GM03348 (cell line): ENCODE data around the gene CNTLN.
"Not testable (repeated sequence)": the region's sequence is repeated elsewhere in the genome, so short reads cannot be mapped to it uniquely, and the experiment has no call there.

Experiments
- DNase-seq: peaks from one replicate; pipeline ENCODE4 v3.0.0; 2012; ENCODE audit warnings: low spot score

The CNTLN gene

GRCh38 chr9:17318821-17319320 lies 184.0 kb downstream of the CNTLN start:
- peak; percentile 10 for DNase-seq

- no peak for DNase-seq
Measured at GRCh38 chr9:17319864-17320263, 185.0 kb downstream of the CNTLN start.

GRCh38 chr9:17322882-17323864 lies 188.3 kb downstream of the CNTLN start:
- no peak for DNase-seq

GRCh38 chr9:17328331-17328730 lies 193.5 kb downstream of the CNTLN start:
- no peak for DNase-seq

GRCh38 chr9:17330097-17330496 lies 195.3 kb downstream of the CNTLN start:
- no peak for DNase-seq

- no peak for DNase-seq
Measured at GRCh38 chr9:17332115-17332514, 197.3 kb downstream of the CNTLN start.

DNA sequence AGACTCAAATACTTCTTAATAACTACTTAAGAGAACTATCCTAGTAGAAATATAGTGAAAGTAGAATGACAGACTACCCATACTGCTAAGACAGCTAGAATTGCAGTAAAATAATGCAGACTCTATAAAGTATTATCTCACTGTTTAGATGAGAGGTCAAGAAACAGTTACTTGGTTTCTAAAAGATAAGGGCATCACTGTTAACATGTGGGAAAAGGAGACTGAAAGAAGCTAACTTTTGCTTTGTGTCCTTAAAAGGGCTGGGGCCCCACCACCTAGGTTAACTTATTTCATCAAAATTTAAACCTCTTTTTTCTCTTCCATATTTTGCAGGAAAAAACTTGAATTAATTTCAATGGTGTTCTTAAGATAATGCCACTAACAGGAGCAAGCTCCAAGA lies 204.3 kb downstream of the CNTLN start:
- no peak for DNase-seq

- DNase-seq, result no peak
Measured at GRCh38 chr9:17342696-17343095, 207.9 kb downstream of the CNTLN start.

DNA sequence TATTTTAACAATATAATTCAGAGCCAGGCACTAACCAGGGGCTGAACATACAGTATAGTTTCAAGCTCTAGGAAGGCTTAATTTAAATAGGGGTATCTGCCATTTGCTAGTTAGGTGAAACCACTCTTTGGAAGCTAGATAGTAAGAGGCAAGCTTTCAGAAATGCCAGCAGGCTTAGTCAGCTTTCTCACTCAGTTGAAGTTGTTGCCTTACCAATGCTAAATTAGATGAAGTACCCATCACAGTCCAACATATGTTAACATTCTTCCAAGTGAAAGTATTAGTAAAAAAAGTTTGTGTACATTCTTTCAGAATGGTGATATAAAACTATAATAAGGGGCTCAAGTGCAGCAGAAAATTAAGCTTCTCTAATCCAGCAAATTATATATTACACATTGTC lies 215.0 kb downstream of the CNTLN start:
- DNase-seq, result peak; percentile 34

DNA sequence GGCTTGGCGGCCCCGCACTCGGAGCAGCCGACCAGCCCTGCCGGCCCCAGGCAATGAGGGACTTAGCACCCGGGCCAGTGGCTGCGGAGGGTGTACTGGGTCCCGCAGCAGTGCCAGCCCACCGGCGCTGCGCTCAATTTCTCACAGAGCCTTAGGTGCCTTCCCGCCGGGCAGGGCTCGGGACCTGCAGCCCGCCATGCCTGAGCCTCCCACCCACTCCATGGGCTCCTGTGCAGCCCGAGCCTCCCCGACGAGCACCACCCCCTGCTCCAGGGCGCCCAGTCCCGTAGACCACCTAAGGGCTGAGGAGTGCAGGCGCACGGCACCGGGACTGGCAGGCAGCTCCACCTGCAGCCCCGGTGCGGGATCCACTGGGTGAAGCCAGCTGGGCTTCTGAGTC lies 219.2 kb downstream of the CNTLN start:
- not testable (repeated sequence) for DNase-seq

GRCh38 chr9:17361378-17361777 lies 226.5 kb downstream of the CNTLN start:
- no peak for DNase-seq

DNA sequence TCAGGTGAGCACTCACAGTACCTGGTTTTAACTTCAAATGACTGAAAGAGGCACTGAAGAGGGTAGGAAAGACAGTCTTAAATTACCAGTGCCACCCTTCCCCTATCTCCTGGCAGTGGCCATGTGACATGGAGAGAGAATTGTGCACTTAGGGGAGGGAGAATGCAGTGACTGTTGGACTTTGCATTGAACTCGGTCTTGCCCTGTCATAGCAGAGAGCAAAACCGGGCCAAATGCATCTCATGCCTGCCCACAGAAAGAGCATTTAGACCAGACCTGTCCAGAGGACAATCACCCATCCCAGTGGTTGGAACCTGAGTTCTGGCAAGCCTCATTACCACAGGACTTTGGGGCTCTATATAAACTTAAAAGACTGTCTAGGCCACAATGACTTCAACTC lies 232.2 kb downstream of the CNTLN start:
- DNase-seq, result no peak

GRCh38 chr9:17380126-17380861 lies 245.5 kb downstream of the CNTLN start:
- DNase-seq, result no peak

DNA sequence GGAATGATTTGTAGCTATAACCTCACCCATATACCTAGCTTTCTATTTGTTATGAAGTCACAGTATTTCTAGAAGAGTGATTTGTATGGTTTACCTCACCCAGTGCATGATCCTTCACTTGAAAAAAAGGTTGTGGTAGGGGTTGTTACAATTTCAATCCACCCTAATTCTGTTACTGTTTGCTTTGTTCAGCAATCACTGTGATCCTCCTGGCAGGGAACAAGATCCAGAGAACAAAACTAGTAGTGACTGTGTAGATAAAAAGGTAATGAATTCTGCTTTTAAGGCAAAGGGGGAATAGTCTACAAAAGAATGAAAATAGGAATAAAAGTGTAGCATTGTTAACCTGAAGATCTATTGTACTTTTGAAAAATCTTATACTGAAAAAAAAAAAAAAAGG lies 252.7 kb downstream of the CNTLN start:
- no peak for DNase-seq

- DNase-seq, result no peak
Measured at GRCh38 chr9:17389026-17389425, 254.2 kb downstream of the CNTLN start.

GRCh38 chr9:17394881-17395510 lies 260.2 kb downstream of the CNTLN start:
- no peak for DNase-seq

GRCh38 chr9:17397166-17397728 lies 262.4 kb downstream of the CNTLN start:
- DNase-seq, result not testable (repeated sequence)

- DNase-seq, result no peak
Measured at GRCh38 chr9:17398350-17398749, 263.5 kb downstream of the CNTLN start.

DNA sequence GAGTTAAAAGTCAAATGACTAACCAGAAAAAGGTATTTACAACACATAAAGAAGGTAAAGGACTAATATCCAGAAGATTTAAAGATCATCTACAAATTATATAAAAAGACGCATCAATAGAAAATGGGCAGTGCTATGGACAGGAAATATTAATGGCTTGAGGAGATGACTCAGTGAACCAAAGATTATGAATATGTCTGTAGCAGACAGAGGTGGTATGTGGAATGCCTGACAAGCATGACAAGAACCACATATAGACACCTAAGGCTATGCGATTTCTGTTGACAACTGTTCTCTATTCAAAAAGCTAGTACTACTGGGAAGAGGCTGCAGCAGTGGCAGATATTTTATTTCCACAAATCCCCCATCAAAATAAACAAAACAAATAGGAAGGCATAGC lies 267.0 kb downstream of the CNTLN start:
- no peak for DNase-seq

DNA sequence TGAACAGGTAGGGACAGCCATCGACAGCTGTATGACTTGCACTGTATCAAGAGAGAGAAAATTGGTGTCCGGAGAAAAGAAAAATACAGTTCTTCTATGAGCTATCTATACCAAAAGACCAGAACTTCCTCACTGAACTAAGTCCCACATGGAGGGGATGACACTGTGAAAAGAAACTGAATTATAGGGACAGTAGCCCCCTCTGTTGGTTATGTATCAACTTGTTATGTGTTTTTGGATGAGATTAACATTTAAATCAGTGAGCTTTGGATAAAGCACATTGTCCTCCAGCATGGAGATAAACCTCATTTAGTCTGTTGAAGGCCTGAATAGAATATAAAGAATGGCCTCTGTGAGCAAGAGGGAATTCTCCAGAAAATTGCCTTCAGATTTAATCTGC lies 267.5 kb downstream of the CNTLN start:
- DNase-seq, result no peak

DNA sequence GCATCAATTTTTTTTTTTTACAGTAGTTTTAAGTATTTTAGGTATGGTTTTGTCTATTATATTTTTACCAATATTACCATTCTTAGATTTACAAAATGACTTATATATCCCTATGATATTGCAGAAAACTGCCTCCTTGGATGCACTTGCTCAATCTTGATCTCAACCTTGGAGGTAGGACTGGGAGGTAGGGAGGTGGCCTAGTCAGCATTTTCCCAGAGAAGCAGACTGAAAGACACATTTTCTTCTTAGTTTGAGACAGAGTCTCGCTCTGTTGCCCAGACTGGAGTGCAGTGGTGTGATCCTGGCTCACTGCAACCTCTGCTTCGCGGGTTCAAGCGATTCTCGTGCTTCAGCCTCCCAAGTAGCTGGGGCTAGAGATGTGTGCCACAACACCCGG lies 268.7 kb downstream of the CNTLN start:
- no peak for DNase-seq

GRCh38 chr9:17414986-17415385 lies 280.1 kb downstream of the CNTLN start:
- DNase-seq, result no peak
